DMS 273 (cell line): ENCODE data around the gene HMOX1.
"Not testable (repeated sequence)": the region's sequence is repeated elsewhere in the genome, so short reads cannot be mapped to it uniquely, and the experiment has no call there.

Source experiments
- DNase-seq: peaks from one replicate; lab custom pipeline; 2025; ENCODE audit not compliant: unreplicated experiment; lab: John Stamatoyannopoulos, UW

The HMOX1 gene

DNA sequence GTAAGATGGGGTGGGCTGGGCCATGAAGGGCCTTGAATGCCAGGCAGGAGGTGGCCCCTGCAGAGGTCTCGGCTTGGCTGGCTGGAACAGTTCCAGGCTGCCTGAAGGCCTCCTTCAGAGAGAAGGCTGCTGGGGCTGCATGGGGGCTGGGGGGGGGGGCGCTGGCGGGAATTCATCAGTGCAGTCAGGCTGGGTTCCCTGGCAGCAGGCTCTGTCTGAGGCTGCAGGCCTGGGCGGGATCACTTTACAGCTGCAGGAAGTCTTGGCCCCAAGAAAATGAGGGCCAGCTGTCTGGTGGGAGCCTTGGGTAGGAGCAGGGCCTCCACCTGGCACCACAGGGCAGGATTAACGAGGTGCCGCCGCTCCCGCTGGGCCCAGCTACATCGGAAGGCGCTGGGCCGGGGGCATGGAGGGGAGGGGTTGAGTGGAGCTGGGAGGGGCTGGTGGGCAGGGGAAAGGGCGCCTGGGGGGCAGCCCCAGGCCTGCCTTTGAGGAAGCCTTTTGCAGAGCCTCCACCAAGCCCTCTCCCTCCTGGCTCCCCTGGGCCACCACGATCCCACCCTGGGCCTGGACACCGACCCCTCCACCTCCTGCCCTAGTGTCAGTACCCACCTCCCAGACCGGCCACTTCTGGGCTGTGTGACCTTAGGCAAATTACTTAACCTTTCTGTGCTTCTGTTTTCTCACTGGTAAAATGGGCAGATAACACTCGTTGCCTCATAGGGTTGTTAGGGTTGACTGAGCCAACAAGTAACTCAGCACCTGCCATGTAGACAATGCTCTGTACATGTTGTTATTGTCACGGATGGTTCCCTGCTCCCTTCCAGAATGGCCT, 31.0 kb upstream of the HMOX1 start:
- peak; percentile 92 for DNase-seq

DNA sequence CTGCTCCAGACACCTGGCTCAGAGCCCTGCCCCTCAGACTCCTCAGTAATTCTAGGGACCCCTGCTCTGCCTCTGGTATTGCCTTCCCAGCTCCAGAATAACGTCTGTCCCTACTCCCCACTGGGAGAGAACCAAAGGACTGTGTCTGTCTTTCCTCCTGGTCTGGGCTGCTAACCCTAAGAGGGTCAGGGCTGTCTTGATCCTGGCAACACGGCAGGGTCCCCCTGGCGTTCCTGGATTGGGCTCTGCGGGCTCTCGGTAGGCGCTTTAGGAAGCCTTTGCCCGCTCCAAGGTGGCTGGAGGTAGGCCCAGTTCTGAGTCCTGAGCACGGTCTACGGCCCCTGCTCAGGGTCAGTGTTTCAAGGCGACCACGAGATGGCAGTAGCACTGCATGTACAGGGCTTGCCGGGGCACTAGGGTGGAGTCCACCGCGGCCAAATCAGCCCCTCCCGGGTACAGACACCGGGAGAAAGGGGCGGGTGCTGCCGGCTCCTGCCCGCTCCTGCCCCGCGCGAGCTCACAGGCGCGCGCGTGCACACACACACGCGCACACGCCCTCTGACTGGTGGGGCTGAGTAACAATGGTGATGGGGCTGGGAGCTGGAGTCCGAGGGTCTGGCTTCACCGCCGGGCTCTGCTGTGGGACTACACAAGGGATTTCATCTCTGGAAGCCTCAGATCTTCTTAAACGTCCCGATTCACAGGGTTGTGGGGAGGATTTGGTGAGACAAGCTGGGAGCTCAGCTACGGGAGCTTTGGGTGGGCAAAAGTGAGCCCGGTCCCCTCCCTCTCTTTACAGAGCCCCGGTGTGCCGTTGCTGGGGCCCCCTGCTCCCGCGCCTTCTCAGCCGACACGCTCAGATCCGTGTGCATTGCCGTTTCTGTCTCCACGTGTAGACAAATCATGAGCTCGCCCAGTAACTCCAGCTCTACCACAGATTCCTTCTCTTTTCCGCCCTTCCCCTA, 30.1 kb upstream of the HMOX1 start:
- peak; percentile 93 for DNase-seq

DNA sequence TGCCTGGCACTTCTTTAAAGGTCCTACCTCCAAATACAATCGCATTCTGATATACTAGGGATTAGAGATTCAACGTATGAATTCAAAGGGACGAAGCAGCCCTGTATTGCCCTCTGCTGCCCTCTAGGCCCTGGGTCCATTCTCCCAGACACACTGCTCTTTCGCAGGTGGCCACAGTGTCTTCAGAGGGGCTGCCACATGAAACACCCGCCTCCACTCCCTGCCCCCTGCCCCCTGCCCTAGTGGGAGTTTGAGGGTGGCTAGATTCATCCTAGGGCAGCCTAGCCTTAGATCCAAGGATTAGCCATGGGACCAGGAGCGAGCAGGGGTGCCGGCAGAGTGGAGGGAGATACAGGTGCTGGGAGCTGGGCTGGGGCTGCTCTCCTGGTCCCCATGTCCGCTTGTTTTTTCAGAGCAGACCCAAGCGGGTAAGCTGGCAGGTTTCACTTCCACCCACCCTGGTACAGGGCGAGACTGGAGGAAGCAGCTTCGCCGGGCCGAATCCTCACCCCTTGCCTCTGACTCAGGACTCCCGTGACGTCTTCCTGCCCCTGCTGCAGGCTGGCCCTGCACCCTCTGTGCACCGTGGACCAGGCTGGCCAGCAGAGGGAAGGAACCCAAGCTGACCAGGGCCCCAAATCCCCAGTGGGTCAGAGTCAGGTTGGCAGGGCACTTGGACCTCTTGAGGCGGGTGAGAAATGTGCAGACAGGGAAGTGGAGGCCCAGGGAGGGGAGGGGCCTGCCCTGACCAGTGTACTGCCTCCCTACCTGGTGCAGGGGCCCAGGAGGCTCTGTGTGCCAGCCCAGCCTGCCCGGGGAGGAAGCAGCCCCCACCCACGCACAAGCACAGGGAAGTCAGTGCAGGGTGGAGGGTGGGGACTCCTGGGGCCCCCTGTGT, 28.4 kb upstream of the HMOX1 start:
- DNase-seq = peak; percentile 17

DNA sequence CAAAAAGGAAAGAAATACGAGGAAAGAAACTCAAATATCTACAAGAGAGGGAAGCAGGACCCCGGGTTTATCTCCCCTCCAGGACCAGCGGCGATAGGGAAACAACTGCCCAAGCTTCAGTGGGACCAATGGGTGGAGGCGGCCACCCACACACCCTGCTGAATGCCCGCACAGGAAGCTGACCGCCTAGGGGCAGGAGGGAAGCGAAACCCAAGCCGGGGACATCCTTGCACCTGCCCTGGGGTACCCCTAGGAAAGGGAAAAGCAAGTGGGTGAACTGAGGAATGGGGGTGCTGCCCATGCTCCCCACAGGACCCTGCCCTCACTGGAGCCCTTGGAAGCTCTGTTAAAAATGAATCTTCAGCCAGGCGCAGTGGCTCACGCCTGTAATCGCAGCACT, 27.6 kb upstream of the HMOX1 start:
- DNase-seq = no peak

DNA sequence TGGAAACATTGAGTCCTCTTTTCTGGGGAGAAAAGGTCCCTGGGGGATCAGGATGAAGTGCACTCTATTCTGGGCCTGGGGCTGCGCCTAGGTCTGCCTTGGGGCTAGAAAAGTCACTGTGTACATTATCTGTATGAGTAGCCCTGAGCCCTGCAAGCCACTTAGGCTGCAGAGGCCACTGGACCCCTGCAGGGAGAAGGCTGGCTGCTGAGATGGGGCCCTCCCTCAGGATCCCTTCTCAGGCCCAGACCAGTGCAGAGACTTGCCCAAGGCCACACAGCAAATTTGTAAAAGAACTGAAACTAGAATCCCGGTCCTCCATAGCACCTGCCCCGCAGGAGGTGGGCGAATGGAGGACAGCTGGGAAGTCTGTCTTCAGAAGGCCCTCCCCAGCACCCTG, 26.8 kb upstream of the HMOX1 start:
- no peak for DNase-seq

DNA sequence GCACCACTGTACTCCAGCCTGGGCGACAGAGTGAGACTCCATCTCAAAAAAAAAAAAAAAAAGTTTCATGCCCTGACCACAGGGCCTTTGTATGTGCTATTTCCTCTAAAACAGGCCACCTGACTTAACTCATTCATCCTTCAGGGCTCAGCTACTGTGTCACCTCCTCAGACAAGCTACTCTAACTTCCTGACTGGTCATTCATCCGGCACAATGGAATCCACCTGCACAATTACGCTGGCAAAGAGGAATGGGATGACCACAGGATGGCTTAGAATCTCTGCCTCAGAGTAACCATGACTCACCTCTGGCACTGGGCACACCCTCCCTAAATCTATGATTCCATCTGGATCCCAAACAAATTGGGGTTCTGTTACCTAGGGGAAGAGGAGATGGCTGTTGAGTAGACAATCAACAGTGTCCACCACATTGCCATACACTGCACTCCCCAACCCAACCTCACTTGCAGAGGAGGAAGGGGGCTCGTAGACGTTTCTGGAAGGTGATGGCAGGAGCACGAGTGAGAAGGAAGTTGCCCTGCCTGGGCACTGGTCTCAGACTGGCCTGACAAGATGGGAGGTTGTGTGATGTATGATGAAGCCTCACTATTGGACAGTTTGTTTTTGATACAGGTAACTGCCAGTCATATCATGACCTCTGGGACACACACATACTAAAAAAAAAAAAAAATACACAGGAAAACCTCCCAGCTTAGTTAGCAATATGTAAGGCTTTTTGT, 22.8 kb upstream of the HMOX1 start:
- no peak for DNase-seq

DNA sequence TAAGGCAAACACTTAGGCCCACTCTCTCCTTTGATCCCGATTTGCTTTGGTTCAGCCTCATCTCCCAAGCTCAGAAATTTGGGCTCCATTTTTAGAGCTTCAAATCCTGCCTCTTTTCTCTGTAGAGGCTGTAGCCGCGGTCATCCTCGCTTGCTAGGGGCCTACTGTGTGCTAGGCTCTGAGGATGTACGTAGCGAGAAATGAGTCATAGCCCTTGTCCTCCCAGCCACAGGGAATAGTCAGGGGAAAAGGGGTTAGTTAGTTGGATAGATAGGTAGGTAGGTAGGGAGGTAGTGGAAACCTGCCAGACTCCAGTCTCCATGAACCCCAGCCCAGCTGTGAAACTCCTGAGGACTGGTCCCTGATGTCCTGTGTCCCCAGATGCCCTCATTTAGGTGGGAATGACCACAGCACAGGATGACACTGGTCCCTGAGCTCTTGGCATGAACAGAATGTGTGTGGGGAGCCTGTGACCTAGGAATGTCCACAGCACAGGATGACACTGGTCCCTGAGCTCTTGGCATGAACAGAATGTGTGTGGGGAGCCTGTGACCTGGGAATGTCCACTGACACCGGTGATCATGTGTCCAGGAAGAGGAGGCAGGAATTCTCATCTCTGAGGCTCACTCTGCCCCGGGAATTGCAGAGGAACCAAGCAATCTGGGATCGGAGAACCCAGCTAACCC, 21.4 kb upstream of the HMOX1 start:
- no peak for DNase-seq

DNA sequence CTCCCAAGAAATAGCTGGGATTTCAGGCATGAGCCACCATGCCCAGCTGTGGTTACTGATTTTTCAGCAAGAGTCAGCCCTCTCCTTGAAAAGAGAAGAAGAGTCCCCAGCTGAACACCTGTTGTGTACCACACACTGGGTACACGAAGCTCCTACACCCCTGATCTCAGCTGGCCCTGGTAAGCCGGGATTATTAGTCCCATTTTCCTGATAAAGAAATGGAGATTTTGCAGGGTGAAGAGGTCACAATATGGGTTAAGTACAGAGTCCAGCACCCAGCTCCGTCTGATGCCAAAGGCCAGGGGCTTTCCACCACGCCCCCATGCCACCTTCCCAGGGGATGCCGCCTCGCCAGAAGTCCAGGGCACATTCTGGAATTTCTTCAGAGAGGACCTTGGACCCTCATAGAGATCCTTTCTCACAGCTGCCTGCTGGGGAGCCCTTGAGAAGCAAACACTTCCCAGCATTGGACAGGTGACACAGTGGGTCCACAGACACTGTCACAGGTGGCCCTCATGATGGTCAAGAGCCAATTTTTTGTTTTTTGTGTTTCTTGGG, 19.8 kb upstream of the HMOX1 start:
- no peak for DNase-seq

DNA sequence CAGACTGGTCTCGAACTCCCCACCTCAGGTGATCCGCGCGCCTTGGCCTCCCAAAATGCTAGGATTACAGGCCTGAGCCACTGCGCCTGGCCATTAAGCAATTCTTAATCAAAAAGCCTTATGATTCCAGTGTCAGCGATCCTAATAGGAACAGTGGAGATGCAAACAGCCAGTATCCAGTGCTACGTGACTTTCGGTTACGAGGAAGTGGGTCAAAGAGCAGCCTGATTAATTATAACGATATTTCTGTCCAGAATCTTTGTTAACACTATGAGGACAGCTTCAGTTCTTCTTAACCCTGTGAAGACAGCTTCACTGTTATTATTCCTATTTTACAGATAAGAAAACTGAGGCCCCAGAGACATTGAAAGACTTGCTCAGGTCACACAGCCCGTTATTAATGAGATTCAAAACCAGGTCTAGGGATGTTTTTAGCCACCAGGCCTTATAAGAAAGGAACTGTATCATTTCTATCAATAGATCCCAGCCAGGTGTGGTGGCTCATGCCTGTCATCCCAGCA, 17.3 kb upstream of the HMOX1 start:
- no peak for DNase-seq

DNA sequence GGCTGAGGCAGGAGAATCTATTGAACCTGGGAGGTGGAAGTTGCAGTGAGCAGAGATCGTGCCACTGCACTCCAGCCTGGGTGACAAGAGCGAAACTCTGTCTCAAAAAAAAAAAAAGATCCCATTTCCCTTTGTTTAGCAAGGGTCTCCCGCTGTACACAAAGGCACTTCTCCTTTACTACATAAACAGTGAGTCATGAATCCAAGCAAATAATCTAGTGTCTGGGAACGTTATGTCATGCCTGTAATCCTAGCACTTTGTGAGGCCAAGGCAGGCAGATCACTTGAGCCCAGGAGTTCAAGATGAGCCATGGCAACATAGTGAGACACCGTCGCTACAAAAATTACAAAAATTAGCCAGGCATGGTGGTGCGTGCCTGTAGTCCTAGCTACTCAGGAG, 16.7 kb upstream of the HMOX1 start:
- not testable (repeated sequence) for DNase-seq

DNA sequence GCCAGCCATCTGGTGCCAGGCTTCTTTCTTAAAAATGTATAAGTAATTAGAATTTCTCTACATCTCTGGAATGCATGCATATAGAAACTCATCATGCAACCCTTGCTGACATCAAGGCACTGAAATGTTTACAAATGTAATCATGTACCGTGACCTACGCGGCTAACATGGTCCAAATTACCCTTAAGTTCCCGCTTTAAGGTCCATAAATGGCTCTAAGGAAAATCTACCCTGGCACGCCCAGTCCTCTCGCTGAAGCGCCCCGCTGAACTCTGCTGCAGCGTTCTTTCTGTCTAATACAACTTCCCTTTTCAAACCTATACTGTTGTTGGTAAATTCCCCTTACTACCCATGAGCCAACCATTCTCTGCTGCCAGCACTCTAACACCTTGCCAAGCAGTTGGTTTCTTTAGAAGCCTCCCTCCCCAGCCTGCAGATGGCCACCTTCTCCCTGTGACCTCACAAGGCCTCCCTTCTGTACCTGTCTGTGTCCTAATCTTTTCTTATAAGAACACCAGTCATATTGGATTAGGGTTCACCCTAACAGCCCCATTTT, 13.5 kb upstream of the HMOX1 start:
- DNase-seq = peak; percentile 56

DNA sequence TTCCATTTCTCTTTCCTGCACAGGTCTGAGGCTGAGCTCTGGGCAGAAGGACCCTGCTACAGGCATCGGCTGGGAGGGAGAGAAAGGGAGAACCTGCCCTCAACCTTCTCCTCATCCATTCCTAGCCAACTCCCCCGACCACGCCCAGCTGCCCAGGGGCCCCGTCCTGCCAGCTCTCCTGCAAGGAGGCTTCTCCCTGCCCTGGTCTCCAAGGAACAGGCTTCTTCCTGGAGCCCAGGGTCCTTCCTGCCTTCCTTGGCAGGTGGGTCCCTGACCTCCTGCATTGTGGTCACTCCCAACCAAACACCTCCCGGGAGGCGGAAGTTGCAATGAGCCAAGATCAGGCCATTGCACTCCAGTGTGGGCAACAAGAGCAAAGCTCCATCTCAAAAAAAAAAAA, 12.5 kb upstream of the HMOX1 start:
- DNase-seq = no peak

DNA sequence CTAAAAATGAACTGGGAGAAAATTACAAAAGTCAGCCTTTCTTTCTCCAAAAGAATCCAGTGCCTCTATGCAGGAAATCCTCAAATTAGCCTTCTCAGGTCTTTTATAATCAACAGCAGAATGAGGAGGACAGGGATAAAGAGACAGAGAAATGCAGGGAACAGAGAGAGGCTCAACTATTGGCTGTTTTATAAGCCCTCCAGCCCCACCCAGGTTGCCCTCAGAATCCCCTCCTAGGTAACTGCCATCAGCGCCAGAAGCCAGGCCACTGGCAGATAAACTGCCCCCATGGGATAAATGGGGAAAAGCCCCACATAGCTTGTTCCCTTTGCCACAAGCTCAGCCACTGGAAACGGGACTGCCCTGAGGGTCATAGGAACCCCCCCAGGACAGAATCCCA, 10.9 kb upstream of the HMOX1 start:
- no peak for DNase-seq

DNA sequence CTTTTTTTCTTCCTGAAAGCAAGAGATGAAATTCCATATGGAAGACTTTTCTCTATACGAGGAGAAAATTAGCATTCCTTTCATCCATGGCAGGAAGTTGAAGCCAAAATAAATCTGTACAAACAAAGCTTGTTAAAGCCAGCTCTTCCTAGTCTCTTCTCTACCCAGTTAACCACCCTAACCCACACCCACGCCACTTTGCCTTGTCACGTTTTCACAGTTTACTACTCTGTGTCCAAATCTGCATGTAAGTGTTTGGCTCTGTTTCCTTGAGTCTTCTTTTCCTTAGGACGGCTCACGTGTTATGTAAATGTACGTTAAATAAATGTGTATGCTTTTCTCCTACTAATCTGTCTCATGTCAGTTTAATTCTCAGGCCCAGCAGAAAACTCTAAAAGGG, 7.1 kb upstream of the HMOX1 start:
- DNase-seq = no peak

DNA sequence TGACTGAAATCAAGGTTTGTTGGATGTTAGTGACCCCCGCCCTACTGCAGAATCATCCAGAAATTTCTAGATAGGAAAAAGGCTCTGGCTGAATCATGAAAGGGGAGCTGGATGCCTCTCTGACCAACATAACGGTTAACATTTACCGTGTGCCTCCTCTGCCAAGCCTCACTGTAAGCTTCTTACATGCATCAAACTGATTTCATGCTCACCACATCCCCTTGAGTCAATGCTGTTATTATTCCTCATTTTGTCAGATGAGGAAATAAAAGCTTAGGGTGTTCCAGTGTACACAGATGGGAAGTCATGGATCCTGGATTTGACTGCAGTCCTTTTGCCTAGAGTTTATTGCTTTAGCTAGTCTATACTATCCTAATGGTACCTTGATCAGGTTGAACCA, 5.9 kb upstream of the HMOX1 start:
- DNase-seq = no peak

DNA sequence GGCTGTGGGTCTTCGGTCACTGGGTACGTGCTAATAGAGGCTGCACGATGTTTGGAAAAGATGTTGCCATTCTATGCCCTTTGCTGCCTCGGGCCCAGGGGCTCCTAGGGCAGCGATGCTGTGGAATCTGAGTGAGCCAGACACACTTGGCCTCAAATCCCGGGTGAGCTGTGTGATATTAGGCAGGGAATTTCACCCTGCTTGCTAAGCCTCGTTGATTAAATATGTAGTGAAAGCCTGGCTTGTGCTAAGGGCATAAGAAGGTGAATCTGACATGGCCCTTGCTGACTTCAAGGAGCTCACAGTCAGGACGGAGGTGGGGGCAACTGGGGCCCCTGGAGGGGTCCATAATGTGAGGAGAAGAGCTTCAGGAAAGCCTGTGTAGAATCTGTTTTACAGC, 5.4 kb upstream of the HMOX1 start:
- no peak for DNase-seq

DNA sequence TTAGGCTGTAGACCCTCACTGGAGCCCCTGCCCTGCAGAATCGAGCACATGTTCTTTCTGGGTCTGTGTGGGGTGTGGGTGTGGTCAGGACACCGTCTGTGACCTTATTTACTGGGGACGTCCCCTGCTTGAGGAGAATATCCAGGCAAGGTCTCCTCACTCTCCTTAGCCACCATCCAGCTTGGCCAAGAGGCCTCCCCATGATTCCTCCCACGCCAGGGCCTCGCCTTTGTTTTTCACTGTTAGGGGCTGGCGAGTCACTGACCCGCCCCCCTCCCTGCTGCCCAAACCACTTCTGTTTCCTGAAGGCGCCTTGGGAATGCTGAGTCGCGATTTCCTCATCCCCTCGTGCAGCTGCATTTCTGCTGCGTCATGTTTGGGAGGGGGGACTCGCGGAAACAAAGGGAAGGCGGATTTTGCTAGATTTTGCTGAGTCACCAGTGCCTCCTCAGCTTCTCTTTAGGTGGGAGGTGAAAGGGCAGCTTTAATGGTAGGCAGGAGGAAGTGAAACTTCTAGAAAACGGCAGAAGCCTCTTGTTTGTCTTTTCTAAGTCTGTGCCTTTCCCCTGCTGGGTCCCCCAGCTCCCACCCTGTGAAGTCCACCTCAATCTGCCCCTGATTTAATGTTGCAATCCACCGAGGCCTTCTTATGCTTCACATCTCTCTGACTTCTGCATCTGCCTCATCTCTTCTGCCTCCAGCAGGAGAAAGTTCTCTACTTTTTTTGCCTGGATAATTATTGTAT, 4.0 kb upstream of the HMOX1 start:
- DNase-seq = peak; percentile 88

DNA sequence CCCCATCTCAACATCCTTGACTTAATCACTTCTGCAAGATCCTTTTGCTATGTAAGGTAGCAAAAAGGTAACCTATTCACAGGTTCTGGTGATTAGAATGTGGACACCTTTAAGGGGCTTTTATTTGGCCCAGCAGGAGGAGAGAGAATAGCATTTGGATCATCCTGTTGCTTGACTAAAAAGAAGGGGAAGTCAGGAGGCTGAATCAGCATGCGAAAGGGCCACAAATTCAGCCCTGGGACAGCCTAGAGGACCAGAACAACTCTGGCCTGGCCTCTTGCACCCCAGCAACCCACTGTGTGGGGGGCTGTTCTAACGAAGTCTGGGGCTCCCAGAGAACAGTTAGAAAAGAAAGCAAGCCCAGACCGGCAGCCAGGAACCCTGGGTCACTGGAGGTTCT, 3.2 kb upstream of the HMOX1 start:
- no peak for DNase-seq
